Measurements from ENCODE around the gene SRC.

DNA sequence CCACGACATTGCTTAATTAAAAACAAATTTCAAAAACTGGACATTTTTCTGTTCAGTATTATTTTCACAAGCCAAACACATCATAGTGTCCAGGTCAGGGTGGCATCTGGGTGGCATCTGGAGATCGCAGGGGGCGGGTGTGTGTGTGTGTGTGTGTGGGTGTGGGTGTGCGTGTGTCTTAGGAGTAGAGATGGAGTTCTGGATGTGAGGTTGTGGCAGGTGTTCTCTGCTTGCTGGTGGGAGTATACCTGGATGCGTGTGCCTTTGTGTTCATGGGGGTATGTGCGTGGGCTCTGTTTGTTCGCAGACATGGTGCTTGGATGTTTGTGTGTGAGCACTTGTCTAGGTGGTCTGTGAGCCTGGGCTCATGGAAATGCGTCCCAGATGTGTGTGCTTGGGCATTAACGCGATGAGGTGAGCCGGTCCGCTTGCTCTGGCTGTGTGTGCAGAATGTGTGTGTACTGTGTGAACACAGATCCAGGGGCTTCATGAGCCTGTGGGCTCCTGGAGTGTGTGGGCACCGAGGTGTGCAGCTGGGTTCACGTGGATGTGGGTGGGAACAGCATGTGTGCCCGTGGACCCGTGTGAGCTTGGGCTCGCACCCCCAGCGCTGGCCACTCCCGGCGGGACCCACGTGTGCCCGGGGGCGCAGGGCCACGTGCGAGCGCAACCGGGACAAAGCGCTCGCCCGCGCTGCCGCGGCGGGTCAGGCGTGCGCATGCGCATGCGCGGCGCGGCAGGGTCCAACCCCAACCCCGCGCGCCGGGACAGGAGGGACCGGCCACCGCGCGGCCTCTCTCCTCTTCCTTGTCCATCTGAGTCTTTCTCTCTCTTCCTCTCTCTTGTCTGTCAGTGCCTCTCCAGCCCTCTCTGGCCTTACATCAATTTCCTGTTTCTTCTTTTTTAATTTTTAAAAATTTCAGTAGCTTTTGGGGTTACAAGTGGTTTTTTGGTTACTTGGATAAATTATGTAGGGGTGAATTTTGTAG lies 60.4 kb downstream of the SRC start:
- TF ChIP-seq, protein P1, sequence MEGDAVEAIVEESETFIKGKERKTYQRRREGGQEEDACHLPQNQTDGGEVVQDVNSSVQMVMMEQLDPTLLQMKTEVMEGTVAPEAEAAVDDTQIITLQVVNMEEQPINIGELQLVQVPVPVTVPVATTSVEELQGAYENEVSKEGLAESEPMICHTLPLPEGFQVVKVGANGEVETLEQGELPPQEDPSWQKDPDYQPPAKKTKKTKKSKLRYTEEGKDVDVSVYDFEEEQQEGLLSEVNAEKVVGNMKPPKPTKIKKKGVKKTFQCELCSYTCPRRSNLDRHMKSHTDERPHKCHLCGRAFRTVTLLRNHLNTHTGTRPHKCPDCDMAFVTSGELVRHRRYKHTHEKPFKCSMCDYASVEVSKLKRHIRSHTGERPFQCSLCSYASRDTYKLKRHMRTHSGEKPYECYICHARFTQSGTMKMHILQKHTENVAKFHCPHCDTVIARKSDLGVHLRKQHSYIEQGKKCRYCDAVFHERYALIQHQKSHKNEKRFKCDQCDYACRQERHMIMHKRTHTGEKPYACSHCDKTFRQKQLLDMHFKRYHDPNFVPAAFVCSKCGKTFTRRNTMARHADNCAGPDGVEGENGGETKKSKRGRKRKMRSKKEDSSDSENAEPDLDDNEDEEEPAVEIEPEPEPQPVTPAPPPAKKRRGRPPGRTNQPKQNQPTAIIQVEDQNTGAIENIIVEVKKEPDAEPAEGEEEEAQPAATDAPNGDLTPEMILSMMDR (IDR thresholded peaks at IDR 0.05), result no peak
- no peak for TF ChIP-seq POLR2A (IDR thresholded peaks at IDR 0.05)
- no peak for TF ChIP-seq POLR2AphosphoS5 (IDR thresholded peaks at IDR 0.05)
- no peak for TF ChIP-seq EP300 (IDR thresholded peaks at IDR 0.05)

Measured in suprapubic skin (tissue), 4 donors.